LoVo (cell line): ENCODE measurements around the gene SPIRE1.

Experiments used
- DNase-seq: peaks from one replicate; pipeline ENCODE4 v3.0.0-alpha.2; 2016; ENCODE audit warnings: low spot score

SPIRE1 gene

GRCh38 chr18:12445554-12445953 is 212.4 kb downstream of the SPIRE1 start:
- DNase-seq, result no peak

- DNase-seq, result no peak
Observed at GRCh38 chr18:12443551-12443950, 214.4 kb downstream of the SPIRE1 start.

GRCh38 chr18:12442946-12443345 is 215.0 kb downstream of the SPIRE1 start:
- DNase-seq, result no peak

GRCh38 chr18:12441475-12442034 is 216.4 kb downstream of the SPIRE1 start:
- no peak for DNase-seq

- DNase-seq, result no peak
Observed at GRCh38 chr18:12438257-12438656, 219.7 kb downstream of the SPIRE1 start.

- DNase-seq, result no peak
Observed at GRCh38 chr18:12435867-12436266, 222.0 kb downstream of the SPIRE1 start.

GRCh38 chr18:12434541-12434929 is 223.4 kb downstream of the SPIRE1 start:
- no peak for DNase-seq

- DNase-seq, result no peak
Observed at GRCh38 chr18:12433829-12434540, 223.9 kb downstream of the SPIRE1 start.

GRCh38 chr18:12432881-12433280 is 225.0 kb downstream of the SPIRE1 start:
- no peak for DNase-seq

- no peak for DNase-seq
Observed at GRCh38 chr18:12432196-12432595, 225.7 kb downstream of the SPIRE1 start.

- DNase-seq, result no peak
Observed at GRCh38 chr18:12431561-12431960, 226.3 kb downstream of the SPIRE1 start.

GRCh38 chr18:12430137-12430990 is 227.5 kb downstream of the SPIRE1 start:
- no peak for DNase-seq

GRCh38 chr18:12429556-12429955 is 228.4 kb downstream of the SPIRE1 start:
- DNase-seq, result no peak

GRCh38 chr18:12428923-12429322 is 229.0 kb downstream of the SPIRE1 start:
- DNase-seq, result no peak

GRCh38 chr18:12426924-12427323 is 231.0 kb downstream of the SPIRE1 start:
- no peak for DNase-seq

GRCh38 chr18:12424252-12424651 is 233.7 kb downstream of the SPIRE1 start:
- no peak for DNase-seq

GRCh38 chr18:12423820-12424219 is 234.1 kb downstream of the SPIRE1 start:
- DNase-seq, result no peak

- no peak for DNase-seq
Observed at GRCh38 chr18:12423393-12423792, 234.5 kb downstream of the SPIRE1 start.

- DNase-seq, result no peak
Observed at GRCh38 chr18:12422936-12423335, 235.0 kb downstream of the SPIRE1 start.

GRCh38 chr18:12421732-12422131 is 236.2 kb downstream of the SPIRE1 start:
- DNase-seq, result no peak

GRCh38 chr18:12420821-12421421 is 237.0 kb downstream of the SPIRE1 start:
- no peak for DNase-seq

GRCh38 chr18:12417687-12418086 is 240.2 kb downstream of the SPIRE1 start:
- DNase-seq, result no peak
